Ovary (tissue), 9 donors: ENCODE measurements around the gene CFAP97D1. TPM values are rescaled to one million over a fixed set of nuclear protein-coding genes. Genes with fewer than 3 reads are reported as not detected.

Experiments
- DNase-seq, 5 donors: peaks; one replicate each; pipeline ENCODE4 v3.0.0-alpha.2; 2019 to 2020
- H3K27ac ChIP-seq, 2 donors: fragments of 200-600 bp; one replicate each; pipeline versions ENCODE4 v1.5.1 to v1.8.0; 2019 to 2022
- H3K27me3 ChIP-seq: fragments of 200-600 bp; one replicate; pipeline ENCODE4 v1.8.0; 2022
- H3K36me3 ChIP-seq: fragments of 200-600 bp; sonication (generic); one replicate; pipeline ENCODE4 v1.5.1; 2019
- H3K4me1 ChIP-seq: one replicate; pipeline ENCODE4 v1.8.1; 2013; ENCODE audit warnings: mild to moderate bottlenecking, moderate library complexity; ENCODE audit not compliant: insufficient read depth
- H3K4me3 ChIP-seq: fragments of 200-600 bp; sonication (generic); one replicate; pipeline ENCODE4 v1.5.1; 2017
- H3K9me3 ChIP-seq, 2 donors: fragments of 200-600 bp in 1 of 2; sonication (generic) in 1 of 2; one replicate each; pipeline versions ENCODE4 v1.5.1 to v1.8.1; 2013 to 2019; ENCODE audit warnings: mild to moderate bottlenecking in 1 of 2, moderate library complexity in 1 of 2
- CTCF ChIP-seq, 3 donors: fragments of 450-650 bp in 2 of 3; fragments of 200-600 bp in 1 of 3; IDR thresholded peaks; one replicate each; pipeline versions ENCODE4 v1.5.1 to v1.8.0; 2016 to 2022; ENCODE audit warnings: antibody characterized with exemption in 3 of 3, mild to moderate bottlenecking in 1 of 3
- EP300 ChIP-seq: sonication (generic); formaldehyde crosslinking; IDR thresholded peaks from one replicate; pipeline ENCODE4 v1.6.1; 2017; ENCODE audit warnings: antibody characterized with exemption
- POLR2A ChIP-seq: fragments of 450-650 bp; IDR thresholded peaks from one replicate; pipeline ENCODE4 v1.6.1; 2017; ENCODE audit warnings: antibody characterized with exemption, mild to moderate bottlenecking, moderate library complexity
- WGBS, 3 donors: extraction: QIAGEN DNeasy Blood & Tissue Kit in 1 of 3; methylation state at CpG; one replicate each; pipeline versions ENCODE4 v1.1.5 to v1.1.7; 2013 to 2017; 5-methylcytosine and 5-hydroxymethylcytosine counted together
- intact Hi-C, 4 donors: fragments of 100-400 bp; cut with DNase I; formaldehyde crosslinking; loops; one replicate each; pipeline versions ENCODE4 v1.11.0 to v1.15.1; 2022 to 2023
- polyA plus RNA-seq, 2 donors: library from polyadenylated mRNA; stranded (reverse); fragments of 200-250 nt in 1 of 2; fragments of 350-450 nt in 1 of 2; fragmentation: Illumina TruSeq in 1 of 2; extraction: RNeasy Lipid Tissue Mini Kit (QIAGEN cat#74804) in 1 of 2; gene quantifications; one replicate each; pipeline ENCODE4 v1.2.3, GENCODE V29; 2013 to 2014
- total RNA-seq, 7 donors: library from RNA; depleted of rRNA in 2 of 7; stranded (reverse); fragments of >200 nt in 2 of 7; fragmentation: NEBNext Ultra II Directional in 3 of 7; extraction: Animal tissue kit (Norgen Biotek cat#: 25700) in 3 of 7; gene quantifications; one replicate each; pipeline versions ENCODE4 v1.1.0 to v1.2.4, GENCODE V29; 2016 to 2023
- donor health status: DM: no; HTN: no; CAD: no; lungs with moderate emphysema.
- donor health status: DM: no; HTN: no; CAD: no.
- donor health status: Bipolar disorder and iron deficiency.
- donor health status: DM: yes; HTN: yes; CAD: no.
- donor health status: DM: no; HTN: no; CAD: no.
- donor health status: DM: yes; HTN: yes; CAD: no.

The CFAP97D1 gene
- total and polyA plus RNA-seq, 9 donors, result 0.15 TPM; not detected in 8

GRCh38 chr17:43816336-43817320 is 36.4 kb downstream of the CFAP97D1 start:
- WGBS, 3 donors, result 87 to 89% (median 88%) methylated on average over 24 of the region's 24 CpGs
- DNase-seq, result no peak
- TF ChIP-seq POLR2A, result no peak
- no peak for TF ChIP-seq CTCF (IDR thresholded peaks at IDR 0.05)
- no peak for TF ChIP-seq EP300
- Histone ChIP-seq H3K9me3 (no peaks in the 10 kb centered on the region), H3K27me3 (no peaks in the 10 kb centered on the region), H3K27ac (no peak overlapping the region), H3K36me3 (no peaks in the 10 kb centered on the region), H3K4me3 (no peak overlapping the region), H3K4me1 (no peaks in the 10 kb centered on the region)
- intact Hi-C loops, result no loop called here

- DNase-seq, result no peak
- intact Hi-C loops, result no loop called here
- H3K36me3 ChIP-seq, result no peaks in the 10 kb centered on the region
- H3K27ac ChIP-seq, result no peak overlapping the region
- no peak overlapping the region for H3K4me3 ChIP-seq
- H3K9me3 ChIP-seq, result no peaks in the 10 kb centered on the region
- H3K27me3 ChIP-seq, result no peaks in the 10 kb centered on the region
- TF ChIP-seq CTCF (IDR thresholded peaks at IDR 0.05), result no peak
- TF ChIP-seq EP300, result no peak
- TF ChIP-seq POLR2A, result no peak
- WGBS, 3 donors, result 90 to 93% (median 91%) methylated on average over 9 of the region's 9 CpGs
- H3K4me1 ChIP-seq, result no peaks in the 10 kb centered on the region
Observed at GRCh38 chr17:43817826-43818225, 37.6 kb downstream of the CFAP97D1 start.

GRCh38 chr17:43818966-43819365 is 38.7 kb downstream of the CFAP97D1 start:
- no peak overlapping the region for H3K4me3 ChIP-seq
- TF ChIP-seq EP300 (no peak), POLR2A (no peak), CTCF (IDR thresholded peaks at IDR 0.05) (no peak)
- no peaks in the 10 kb centered on the region for H3K27me3 ChIP-seq
- intact Hi-C loops, result no loop called here
- H3K4me1 ChIP-seq, result no peaks in the 10 kb centered on the region
- 93 to 95% (median 93%) methylated on average over 5 of the region's 5 CpGs for WGBS, 3 donors
- no peak for DNase-seq
- no peaks in the 10 kb centered on the region for H3K9me3 ChIP-seq
- no peak overlapping the region for H3K27ac ChIP-seq
- H3K36me3 ChIP-seq, result no peaks in the 10 kb centered on the region

DNA sequence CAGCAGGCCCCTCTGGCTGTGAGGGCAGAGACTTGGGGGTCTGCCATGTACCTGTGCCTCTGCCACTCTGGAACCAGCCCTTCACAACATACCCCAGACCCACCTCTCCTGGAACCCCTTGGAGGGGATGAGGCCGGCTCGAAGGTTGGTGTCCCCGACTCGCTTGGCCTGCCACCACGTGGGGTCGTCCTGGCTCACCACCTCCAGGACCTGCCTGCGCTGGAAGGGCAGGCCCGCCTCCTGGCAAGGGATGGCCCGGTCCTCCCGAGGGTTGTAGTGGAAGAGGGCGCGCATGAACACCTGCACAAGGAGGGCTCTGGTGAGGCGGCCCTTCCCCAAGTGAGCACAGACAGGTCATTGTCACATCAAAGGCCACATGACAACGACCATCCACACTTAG is 40.5 kb downstream of the CFAP97D1 start:
- no peaks in the 10 kb centered on the region for H3K9me3 ChIP-seq
- no peaks in the 10 kb centered on the region for H3K36me3 ChIP-seq
- no peak overlapping the region for H3K27ac ChIP-seq
- no peak overlapping the region for H3K4me3 ChIP-seq
- 89 to 92% (median 90%) methylated on average over 14 of the region's 14 CpGs for WGBS, 3 donors
- no peak for TF ChIP-seq CTCF (IDR thresholded peaks at IDR 0.05)
- TF ChIP-seq POLR2A, result no peak
- no peak for TF ChIP-seq EP300
- H3K4me1 ChIP-seq, result no peaks in the 10 kb centered on the region
- intact Hi-C loops, result no loop called here
- H3K27me3 ChIP-seq, result no peaks in the 10 kb centered on the region
- no peak for DNase-seq
